ENCODE data around the gene MAFF. TPM values are rescaled to one million over a fixed set of nuclear protein-coding genes. Genes with fewer than 3 reads are reported as not detected.
"Not testable (repeated sequence)": the region's sequence is repeated elsewhere in the genome, so short reads cannot be mapped to it uniquely, and the experiment has no call there.

Gene MAFF
- total and polyA plus RNA-seq, 3 donors from 2014 or later: 3.2 to 5.8 (median 3.7) TPM

GRCh38 chr22:38233427-38233826 is 31.6 kb downstream of the MAFF start:
- WGBS, 2 donors: 85 to 93% methylated on average over 6 of the region's 6 CpGs
- intact Hi-C loops (cut with DNase I; ENCODE audit: low total_unique reads): no loop called here

GRCh38 chr22:38233856-38234255 is 32.1 kb downstream of the MAFF start:
- H3K36me3 ChIP-seq (ENCODE audit: low read depth, missing control alignments); H3K27ac ChIP-seq; H3K4me3 ChIP-seq; DNase-seq; intact Hi-C loops (cut with DNase I; ENCODE audit: low total_unique reads); H3K9me3 ChIP-seq; H3K27me3 ChIP-seq: not testable (repeated sequence)
- peaks cover 17% of the 10 kb centered on the region for H3K4me1 ChIP-seq
- 97 to 100% methylated on average over 10 of the region's 10 CpGs for WGBS, 2 donors

More at GRCh38 chr22:38233427-38233826, 31.6 kb downstream of the MAFF start:
- TF ChIP-seq, protein P1, sequence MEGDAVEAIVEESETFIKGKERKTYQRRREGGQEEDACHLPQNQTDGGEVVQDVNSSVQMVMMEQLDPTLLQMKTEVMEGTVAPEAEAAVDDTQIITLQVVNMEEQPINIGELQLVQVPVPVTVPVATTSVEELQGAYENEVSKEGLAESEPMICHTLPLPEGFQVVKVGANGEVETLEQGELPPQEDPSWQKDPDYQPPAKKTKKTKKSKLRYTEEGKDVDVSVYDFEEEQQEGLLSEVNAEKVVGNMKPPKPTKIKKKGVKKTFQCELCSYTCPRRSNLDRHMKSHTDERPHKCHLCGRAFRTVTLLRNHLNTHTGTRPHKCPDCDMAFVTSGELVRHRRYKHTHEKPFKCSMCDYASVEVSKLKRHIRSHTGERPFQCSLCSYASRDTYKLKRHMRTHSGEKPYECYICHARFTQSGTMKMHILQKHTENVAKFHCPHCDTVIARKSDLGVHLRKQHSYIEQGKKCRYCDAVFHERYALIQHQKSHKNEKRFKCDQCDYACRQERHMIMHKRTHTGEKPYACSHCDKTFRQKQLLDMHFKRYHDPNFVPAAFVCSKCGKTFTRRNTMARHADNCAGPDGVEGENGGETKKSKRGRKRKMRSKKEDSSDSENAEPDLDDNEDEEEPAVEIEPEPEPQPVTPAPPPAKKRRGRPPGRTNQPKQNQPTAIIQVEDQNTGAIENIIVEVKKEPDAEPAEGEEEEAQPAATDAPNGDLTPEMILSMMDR (IDR thresholded peaks at IDR 0.05): no peak
- TF ChIP-seq POLR2A (IDR thresholded peaks at IDR 0.05): no peak
- Histone ChIP-seq H3K27ac (no peak overlapping the region), H3K27me3 (no peaks in the 10 kb centered on the region), H3K4me1 (peaks cover 17% of the 10 kb centered on the region), H3K9me3 (no peaks in the 10 kb centered on the region), H3K36me3 (ENCODE audit: low read depth, missing control alignments) (no peaks in the 10 kb centered on the region), H3K4me3 (no peak overlapping the region)
- DNase-seq: no peak

- H3K27ac ChIP-seq: no peak overlapping the region
- no peaks in the 10 kb centered on the region for H3K9me3 ChIP-seq
- no peaks in the 10 kb centered on the region for H3K36me3 ChIP-seq (ENCODE audit: low read depth, missing control alignments)
- H3K4me1 ChIP-seq: peaks cover 22% of the 10 kb centered on the region
- no peaks in the 10 kb centered on the region for H3K27me3 ChIP-seq
- H3K4me3 ChIP-seq: no peak overlapping the region
- TF ChIP-seq POLR2A (IDR thresholded peaks at IDR 0.05): no peak
- TF ChIP-seq, protein P1 (IDR thresholded peaks at IDR 0.05): no peak
- no peak for DNase-seq
- intact Hi-C loops (cut with DNase I; ENCODE audit: low total_unique reads): no loop called here
- 87 to 88% methylated on average over 13 to 14 of the region's 14 CpGs for WGBS, 2 donors
Observed at GRCh38 chr22:38235240-38235850, 33.6 kb downstream of the MAFF start.

DNA sequence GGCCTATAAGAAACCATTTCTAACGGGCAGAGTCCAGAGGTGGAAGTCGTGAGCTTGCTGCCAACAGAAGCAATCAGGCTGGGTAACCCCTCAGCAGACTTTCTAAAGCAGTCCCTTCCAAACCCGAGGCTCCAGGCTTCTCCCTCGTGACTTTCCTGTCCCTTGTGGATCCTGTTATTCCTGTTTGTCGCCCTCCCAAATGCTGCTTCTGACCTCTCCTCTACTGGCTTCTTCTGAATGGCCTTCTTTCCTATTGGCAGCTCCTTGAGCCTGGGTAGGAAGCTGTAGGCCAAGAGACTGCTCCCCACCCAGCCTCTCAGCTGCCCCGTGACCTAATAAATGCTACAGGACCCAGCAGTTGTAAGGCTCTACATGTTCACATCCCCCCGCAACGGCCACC is 35.0 kb downstream of the MAFF start:
- TF ChIP-seq, protein P1 (IDR thresholded peaks at IDR 0.05): no peak
- TF ChIP-seq POLR2A (IDR thresholded peaks at IDR 0.05): no peak
- H3K36me3 ChIP-seq (ENCODE audit: low read depth, missing control alignments): no peaks in the 10 kb centered on the region
- no peak for DNase-seq
- H3K4me1 ChIP-seq: peaks cover 18% of the 10 kb centered on the region
- H3K27ac ChIP-seq: no peak overlapping the region
- no peaks in the 10 kb centered on the region for H3K9me3 ChIP-seq
- no peak overlapping the region for H3K4me3 ChIP-seq
- no peaks in the 10 kb centered on the region for H3K27me3 ChIP-seq
- intact Hi-C loops (cut with DNase I; ENCODE audit: low total_unique reads): no loop called here
- 80 to 87% methylated on average over 8 of the region's 8 CpGs for WGBS, 2 donors

GRCh38 chr22:38238519-38239071 is 36.8 kb downstream of the MAFF start:
- Histone ChIP-seq H3K27ac (peak overlapping the region; percentile 1 to 36), H3K9me3 (no peaks in the 10 kb centered on the region), H3K36me3 (ENCODE audit: low read depth, missing control alignments) (no peaks in the 10 kb centered on the region), H3K27me3 (no peaks in the 10 kb centered on the region), H3K4me3 (no peak overlapping the region), H3K4me1 (peaks cover 25% of the 10 kb centered on the region)
- intact Hi-C loops (cut with DNase I; ENCODE audit: low total_unique reads): no loop called here
- TF ChIP-seq, protein P1 (IDR thresholded peaks at IDR 0.05): no peak
- no peak for TF ChIP-seq POLR2A (IDR thresholded peaks at IDR 0.05)
- peak; percentile 53 for DNase-seq
- 58 to 65% methylated on average over 9 of the region's 9 CpGs for WGBS, 2 donors
